Measurements from ENCODE around the gene PTPRM. TPM values are rescaled to one million over a fixed set of nuclear protein-coding genes. Genes with fewer than 3 reads are reported as not detected.
"Not testable (repeated sequence)": the region's sequence is repeated elsewhere in the genome, so short reads cannot be mapped to it uniquely, and the experiment has no call there.

PTPRM gene
- total RNA-seq, 1 experiment from 2014 or later = 28.8 TPM

DNA sequence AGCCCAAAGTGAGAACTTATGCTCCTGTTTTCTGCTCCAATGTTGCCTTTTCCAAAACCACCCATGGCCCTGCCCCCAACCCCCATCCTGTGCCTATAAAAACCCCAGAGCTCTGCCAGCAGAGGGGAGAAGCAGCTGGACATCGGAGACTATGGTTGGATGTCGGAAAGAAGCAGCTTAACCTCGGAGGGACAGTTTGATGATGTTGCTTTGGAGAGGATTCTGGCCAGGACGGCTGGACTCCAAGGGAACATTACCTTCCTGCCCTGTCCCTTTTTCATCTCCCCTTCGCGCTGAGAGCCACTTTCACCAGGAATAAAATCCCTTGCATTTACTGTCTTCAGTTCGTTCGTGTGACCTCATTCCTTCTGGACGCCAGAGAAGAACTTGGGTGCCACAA, 158.4 kb downstream of the PTPRM start:
- DNase-seq (ENCODE audit: low read depth) = no peak

DNA sequence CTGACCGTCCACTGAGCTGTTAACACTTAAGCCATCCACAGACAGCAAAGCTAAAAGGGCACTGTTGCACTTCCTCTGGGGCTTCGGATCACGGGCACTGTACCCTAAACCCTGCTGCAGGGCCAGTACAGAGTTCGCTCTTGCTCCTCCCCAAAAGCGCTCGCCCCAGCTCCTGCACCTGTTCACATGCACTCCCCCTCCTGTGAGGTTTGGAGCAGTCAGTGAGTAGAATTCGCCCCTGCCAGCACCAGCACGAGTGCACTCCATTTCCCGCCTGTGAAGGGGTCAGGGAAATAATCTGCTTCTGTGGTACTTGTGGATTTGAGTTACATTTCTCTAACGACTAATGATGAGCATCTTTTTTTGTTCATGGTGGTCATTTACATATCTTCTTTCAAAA, 158.8 kb downstream of the PTPRM start:
- DNase-seq (ENCODE audit: low read depth) = no peak

DNA sequence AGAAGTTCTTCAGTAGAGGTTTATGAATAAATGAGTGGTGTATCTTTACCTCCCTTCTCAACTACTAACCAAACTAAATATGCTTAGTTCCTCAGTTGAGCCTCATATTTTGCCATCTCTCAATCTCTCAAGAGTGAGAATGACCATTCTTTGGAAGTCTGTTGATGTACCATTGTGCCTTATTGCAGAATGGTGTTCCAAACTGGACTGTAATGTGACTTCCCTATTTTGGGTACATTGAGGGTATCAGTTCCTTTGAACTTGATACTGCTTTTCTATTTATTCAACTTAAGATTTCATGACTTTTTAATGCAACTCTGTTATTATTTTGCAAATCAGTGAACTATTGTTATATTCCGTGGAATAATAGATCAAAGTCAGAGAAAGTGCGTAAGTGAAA, 159.4 kb downstream of the PTPRM start:
- DNase-seq (ENCODE audit: low read depth) = no peak

DNA sequence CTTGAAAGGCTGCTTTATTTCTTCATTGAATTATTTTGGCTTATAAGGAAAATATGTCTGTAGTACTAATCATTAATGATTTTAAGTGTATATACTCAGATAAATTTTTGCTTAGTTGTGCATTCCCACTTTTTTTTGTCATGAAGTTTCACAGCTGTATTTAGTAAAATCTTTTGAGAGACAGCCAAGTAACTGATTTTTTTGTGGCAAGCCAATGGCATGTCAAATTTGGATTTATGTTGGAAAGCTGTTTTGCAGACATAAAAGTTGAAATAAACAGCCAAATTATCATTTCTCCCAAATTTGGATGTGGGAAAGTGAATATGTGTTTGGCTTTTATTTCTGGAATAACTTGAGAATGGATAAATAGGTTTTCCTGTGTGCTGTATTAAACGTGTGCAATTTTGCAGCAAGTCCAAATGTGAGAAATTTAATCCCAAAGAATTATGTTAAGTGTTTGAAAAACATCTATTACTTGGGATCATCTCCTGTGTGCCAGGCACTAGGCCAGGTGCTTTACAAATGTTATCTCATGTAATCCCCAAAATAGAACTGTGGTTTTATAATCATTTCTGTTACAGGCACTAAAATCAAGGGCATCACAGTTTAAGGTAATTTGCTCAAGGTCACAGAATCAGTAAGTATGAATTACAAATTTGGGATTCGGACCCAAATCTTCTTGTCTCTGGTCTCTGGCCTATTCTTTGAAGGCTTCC, 160.4 kb downstream of the PTPRM start:
- DNase-seq (ENCODE audit: low read depth) = no peak

DNA sequence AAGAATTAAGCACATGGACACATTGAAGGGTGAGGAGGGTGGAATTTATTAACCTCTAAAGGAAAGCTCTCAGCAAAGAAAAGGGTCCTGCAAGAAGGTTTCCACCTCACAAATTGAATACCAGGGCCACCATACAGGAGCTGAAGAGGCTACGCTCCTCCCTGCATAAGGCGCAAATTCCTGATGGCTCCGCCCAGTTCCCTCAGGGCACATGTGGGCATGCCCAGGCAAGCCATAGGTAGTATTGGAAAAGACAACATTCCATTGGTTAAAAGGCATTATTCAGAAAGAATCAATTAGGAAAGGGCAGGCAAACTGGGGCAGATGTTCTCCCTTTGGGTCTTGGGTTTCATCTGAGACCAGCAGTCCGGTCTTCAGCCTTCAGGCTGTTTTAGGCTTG, 161.2 kb downstream of the PTPRM start:
- no peak for DNase-seq (ENCODE audit: low read depth)

DNA sequence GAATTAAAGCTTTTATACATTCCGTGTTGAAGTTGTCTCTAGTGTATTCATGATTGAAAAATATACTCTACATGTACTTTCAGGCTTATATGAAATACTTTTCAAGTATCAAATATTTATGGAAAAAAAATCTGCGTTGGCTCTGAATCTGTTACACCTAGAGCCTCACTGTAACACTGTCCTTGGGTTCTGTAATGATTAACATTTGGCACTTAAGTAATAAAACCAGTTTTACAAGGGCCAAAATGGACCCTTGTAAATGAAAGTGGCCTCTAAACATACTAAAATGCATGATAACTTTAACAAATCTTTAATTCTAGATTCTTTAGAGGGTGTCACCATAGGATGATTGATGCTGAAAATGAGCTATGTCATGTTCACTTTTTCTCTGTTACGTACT, 162.8 kb downstream of the PTPRM start:
- DNase-seq (ENCODE audit: low read depth) = no peak

DNA sequence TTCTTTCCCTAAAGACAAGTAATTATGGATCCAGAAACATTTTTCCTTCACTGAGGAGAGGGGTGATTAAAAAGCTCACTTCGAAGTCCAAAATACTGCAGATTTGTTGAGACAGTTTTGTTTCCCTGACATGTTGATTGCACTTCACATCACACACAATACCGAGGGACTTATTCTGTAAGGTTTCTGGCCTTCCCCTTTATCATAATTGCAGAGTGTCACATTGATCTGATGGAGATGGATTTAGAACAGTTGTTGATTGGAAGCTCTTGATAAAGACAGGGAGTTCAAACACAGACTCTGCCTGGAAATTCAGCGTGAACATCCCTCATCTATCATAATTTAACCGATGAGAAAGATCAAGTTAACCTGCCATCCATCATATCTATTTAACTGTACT, 163.6 kb downstream of the PTPRM start:
- DNase-seq (ENCODE audit: low read depth) = no peak

DNA sequence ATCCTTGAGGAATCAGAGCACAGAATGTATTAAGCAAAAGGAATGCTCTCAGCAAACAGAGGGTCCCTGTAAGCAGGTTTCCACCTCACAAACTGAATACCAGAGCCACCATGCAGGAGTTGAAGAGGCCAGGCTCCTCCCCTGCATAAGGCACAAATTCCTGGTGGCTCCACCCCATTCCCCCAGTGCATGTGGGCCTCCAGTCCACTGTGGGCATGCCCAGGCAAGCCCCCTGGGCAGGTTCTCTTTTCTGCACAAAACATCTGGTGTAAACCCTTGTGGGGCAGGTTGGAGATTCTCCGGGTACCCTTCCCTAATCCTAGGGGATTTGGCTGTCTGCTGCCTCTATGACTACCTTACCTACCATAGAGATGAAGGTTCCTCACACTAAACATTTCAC, 166.5 kb downstream of the PTPRM start:
- DNase-seq (ENCODE audit: low read depth) = peak; percentile 29

DNA sequence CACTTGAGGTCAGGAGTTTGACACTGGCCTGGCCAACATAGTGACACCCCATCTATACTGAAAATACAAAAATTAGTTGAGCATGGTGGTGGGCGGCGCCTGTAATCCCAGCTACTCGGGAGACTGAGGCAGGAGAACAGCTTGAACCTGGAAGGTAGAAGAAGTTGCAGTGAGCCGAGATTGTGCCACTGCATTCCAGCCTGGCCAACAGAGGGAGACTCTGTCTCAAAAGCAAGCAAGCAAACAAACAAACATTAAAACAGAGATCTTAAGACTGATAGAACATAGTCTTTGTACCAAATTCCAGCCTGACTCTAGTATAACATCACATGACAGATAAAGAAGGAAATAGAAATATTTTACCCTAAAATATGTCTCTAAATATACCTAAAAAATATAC, 168.1 kb downstream of the PTPRM start:
- no peak for DNase-seq (ENCODE audit: low read depth)

DNA sequence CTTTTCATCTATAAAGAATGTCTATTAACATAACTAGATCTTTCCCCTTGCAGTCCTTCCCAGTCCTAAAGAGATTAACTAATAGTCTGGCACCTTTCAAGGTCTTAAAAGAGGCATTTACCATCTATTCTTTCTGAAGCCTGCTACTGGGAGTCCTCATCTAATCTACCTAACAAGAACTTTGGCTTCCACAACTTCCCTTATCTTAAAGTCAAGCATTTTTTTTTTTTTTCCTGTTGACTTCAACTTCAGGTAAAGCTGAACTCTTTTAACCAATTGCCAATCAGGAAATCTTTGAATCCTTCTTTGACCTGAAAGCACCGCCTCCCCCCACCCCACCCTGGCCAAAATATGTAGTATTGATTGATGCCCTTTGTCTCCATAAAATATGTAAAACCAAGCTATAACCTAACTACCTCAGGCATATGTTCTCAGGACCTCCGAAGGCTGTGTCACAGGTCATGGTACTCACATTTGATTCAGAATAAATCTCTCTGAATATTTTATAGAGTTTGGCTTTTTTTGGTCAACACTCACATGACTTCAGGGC, 168.6 kb downstream of the PTPRM start:
- no peak for DNase-seq (ENCODE audit: low read depth)

DNA sequence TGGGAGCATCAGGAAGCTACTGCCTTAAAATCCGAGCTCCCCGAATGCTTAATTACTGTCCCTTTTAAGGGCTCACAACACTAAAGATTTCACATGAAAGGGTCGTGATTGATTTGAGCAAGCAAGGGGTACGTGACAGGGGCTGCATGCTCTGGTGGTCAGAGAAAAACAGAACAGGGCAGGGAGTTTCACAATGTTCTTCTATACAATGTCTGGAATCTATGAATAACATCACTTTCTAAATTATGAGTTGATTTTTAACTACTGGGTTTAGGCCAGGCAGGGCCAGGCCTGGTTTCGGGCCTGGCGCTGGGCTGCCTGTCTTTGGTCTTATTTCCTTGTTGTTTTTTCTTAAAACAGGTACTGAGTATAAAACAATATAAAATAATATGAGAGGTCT, 169.4 kb downstream of the PTPRM start:
- not testable (repeated sequence) for DNase-seq (ENCODE audit: low read depth)

DNA sequence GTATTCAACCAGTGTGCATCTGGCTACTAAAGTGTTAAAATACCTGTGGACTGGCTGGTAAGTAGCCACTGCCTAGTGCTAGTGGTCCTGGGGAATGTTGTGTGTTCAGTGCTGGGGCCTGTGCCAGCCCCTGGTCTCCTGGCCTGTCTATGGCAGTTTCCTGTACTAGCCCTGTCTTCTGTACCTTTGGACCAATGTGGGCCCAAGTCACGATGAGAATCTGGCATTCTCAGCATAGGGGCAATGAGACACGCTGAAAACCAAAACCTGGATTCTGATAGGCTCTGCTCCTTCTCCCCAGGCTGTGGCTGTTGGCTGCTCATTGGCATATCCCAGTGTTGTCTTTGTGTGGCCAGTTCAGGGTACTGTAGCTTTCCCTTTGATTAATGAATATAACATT, 170.4 kb downstream of the PTPRM start:
- no peak for DNase-seq (ENCODE audit: low read depth)

DNA sequence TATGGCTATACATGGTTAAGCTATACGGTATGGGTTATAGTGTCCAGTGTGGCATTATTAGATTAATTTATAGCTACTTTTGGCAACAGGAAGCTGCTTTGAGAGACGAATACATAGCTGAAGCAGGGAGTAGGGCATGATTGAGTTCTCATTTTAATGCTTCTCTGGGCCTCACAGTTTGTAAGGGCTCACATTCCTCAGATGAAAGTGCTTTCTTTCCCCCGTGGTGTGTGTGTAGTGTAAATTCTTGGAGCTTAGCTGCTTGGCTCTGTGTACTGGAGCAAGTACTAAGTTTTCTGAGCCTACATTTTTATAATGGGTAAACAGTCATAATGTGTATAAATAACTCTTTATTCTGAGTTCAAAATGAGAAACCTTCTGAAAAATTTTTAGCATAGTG, 173.7 kb downstream of the PTPRM start:
- DNase-seq (ENCODE audit: low read depth) = no peak

DNA sequence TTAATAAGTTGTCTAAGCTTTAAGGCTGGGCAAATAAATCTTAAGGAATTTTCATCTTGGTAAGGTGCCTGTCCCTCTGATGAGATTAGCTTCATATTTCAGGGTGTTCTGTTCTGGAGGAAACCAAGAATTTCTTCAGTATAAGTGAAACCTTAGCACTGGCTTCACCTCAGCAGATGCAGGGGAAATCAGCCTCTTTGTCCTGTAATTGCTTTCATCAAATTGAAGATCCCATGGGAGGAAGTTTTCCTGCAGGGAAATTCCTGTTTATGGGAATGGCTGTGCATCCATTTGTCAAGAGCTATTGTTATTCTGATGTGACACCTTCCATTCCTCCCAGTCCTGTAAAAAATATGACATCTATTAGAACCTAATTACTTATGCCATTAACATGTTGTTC, 174.5 kb downstream of the PTPRM start:
- no peak for DNase-seq (ENCODE audit: low read depth)

DNA sequence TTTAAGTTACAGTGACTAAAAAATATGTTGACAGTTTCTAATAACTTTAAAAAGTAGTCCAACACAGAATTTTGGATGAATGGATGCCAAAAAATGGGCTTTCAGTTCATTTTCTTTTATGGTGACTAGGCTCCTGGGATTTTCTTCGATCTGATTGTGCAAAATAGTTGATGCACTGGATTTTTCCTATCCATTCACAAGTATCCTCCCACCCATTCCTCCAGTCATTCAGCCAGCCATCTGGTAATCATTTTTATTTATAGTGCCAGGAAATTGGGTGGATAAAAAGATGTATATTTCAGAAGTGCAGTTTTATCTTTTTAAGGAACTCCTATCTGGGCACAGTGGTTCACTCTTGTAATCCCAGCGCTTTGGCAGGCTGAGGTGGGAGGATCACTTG, 175.1 kb downstream of the PTPRM start:
- no peak for DNase-seq (ENCODE audit: low read depth)

DNA sequence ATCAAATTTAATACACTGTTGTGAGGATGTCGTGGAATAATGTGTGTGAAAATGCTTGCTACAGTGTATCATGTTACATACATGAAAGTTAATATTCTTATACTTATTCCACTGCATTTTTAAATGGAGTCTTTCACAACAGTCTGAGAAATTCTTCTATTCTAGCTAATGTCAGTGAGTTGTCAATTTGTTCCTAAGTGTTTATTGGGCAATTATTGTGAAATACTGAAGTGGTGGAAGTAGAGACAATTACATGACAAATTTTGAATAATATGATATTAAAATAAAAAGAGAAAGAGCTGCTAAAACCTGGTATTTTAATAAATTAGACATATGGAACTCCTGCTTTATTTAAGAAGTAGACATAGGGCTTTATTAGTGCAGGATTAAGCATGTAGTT, 176.1 kb downstream of the PTPRM start:
- DNase-seq (ENCODE audit: low read depth) = no peak

DNA sequence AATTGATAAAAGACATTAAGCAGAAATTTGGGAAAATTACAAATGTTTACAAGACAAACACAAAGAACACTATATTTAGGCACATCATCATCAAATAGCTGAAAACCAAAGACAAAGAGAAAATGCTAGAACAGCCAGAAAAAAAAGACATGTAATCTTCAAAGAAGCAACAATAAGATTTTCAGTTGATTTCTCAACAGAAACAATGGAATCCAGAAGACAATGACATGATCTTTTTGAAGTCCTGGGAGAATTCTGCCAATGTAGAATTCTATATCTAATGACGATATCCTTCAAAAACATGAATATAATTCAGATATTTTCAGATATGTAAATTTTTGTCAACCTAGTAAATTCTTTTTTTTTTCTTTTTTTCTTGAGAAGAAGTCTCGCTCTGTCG, 179.0 kb downstream of the PTPRM start:
- DNase-seq (ENCODE audit: low read depth) = no peak

DNA sequence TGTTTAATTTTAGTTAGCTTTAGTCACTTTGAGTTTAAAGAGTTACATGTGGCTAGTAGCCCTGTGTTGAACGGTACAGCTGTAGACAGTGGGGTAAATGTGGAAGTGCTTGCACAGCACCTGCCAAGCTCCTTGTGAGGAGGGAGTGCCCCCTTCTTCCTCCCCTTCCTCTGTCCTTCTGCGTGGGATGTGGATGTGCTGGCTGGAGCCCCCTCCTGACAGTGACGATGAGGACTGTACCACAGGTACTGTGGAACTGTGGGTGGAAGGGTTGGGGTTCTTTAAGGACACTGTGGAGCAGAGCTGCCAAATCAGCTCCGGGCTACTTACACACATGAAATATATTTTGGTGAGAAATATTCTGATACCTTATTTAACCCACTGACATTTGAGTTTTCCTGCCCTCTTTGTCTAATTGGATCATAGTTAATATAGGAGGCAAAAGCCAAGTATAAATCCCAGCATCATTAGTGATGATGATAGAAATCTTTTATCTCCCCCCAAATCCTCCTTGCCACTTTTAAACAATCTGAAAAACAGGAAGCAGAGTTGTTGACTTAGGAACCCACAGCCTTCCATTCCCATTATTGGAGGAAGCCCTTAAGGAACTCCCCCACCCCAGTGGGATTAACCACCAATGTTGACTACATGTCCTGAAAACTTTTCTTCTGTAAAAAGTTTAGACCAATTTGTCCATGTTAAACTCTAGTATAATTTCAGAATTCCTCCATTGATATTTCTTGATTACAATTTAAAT, 181.3 kb downstream of the PTPRM start:
- DNase-seq (ENCODE audit: low read depth) = peak; percentile 18

DNA sequence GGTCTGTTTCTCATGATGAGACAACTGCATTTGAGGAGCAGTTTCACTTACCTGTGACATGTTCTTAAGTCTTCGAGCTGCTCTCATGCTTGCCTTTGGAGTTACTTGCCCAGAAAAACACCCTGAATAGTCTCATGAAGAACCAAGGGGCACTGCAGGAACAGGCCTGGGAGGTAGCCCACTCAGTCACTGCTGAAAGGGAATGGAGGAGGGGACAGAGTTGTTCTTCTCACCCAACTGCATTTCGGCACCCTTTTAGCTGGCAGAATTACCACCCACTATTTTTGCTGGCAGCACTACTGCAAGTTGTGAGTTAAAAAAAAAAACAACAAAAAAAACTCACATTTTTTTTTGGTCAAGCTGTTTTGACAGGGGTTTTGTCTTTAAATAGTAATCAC, 181.9 kb downstream of the PTPRM start:
- DNase-seq (ENCODE audit: low read depth) = no peak

DNA sequence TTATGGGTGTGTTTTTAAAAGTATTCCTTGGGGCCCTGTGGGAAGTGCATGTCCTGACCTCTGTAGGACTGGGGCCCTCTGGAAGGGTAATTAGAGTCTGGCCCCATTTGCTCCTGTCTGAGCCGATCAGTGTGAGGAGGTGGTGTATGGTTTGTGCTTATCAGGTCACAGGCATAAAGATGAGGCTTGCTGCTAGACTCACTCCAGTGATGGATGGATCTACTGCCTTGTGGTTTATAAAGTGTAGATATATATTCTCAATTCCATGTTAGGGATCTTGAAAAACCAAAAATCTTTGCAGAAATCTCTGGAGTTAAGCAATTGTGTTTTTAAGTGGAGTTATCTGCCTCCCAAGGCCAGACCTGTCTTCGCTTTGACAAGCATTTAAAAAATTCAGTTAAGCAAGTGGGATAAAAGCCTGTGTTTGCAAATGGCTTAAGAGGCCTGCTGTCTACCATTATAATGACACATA, 182.4 kb downstream of the PTPRM start:
- no peak for DNase-seq (ENCODE audit: low read depth)

DNA sequence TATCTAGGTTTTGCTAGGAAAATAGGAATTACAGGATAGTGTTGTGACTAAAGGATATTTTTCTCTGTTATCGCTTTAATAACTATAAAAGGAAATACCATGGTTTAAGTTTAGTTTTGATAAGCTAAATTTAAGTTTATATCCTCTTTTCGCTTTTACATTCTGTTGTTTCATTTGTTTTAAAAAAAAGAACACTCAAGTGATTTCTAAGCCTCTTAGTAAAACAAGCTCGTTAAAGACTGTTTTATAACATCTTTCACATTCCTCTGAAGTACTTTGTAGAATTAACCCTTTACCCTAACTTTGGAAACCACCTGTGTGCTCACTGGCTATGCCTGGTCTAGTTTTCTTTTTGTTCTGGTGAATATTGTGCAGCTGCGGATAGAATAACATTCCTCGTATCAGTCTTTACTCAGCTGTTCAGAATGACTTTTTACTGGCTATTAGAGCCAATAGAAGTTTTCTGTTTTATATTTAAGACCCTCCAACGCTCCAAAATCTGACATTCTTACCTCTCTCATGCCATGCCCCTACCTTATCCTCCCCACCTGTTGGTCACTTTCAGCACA, 183.1 kb downstream of the PTPRM start:
- DNase-seq (ENCODE audit: low read depth) = no peak

DNA sequence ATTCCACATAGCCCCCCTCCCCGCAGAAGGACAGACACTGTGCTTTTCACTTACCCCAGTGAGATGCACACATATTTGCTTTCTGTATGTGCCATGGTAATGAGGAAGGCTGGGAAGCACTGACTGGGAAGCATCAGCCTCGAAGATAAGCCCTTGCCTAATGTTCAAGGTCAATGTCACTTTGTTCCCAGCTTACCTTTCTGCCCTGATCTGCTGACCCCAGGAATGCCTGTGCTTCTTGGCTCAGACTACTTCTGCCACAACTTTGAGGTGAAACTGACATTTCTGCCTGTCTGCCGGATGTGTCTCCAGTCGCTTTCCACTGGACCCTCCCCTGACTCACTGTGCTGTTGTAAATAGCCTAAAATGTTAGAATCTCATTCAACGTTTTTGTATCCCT, 183.8 kb downstream of the PTPRM start:
- no peak for DNase-seq (ENCODE audit: low read depth)

Measured in HT1080 (cell line).